Measurements from ENCODE around the gene ENOSF1.
"Not testable (repeated sequence)": the region's sequence is repeated elsewhere in the genome, so short reads cannot be mapped to it uniquely, and the experiment has no call there.

The ENOSF1 gene

GRCh38 chr18:712401-713134 is at the start of gene ENOSF1:
TSS of gene ENOSF1 (minus strand) at chr18:712630. CDS start at chr18:712587, 43 bp downstream.
- DNase-seq: peak; percentile 82

GRCh38 chr18:759864-760263 is 47.4 kb upstream of the ENOSF1 start:
- DNase-seq: not testable (repeated sequence)

GRCh38 chr18:755506-755905 is 43.1 kb upstream of the ENOSF1 start:
- DNase-seq: no peak

- no peak for DNase-seq
These were observed 42.2 kb upstream of the ENOSF1 start for GRCh38 chr18:754656-755055.

- DNase-seq: no peak
These were observed 38.0 kb upstream of the ENOSF1 start for GRCh38 chr18:750456-750855.

GRCh38 chr18:744832-745597 is 32.6 kb upstream of the ENOSF1 start:
- no peak for DNase-seq

GRCh38 chr18:741931-742512 is 29.6 kb upstream of the ENOSF1 start:
- DNase-seq: peak; percentile 63

GRCh38 chr18:732371-732770 is 19.9 kb upstream of the ENOSF1 start:
- DNase-seq: no peak

- DNase-seq: no peak
These were observed 18.8 kb upstream of the ENOSF1 start for GRCh38 chr18:731185-731584.

GRCh38 chr18:730692-731091 is 18.3 kb upstream of the ENOSF1 start:
- DNase-seq: no peak

GRCh38 chr18:730120-730519 is 17.7 kb upstream of the ENOSF1 start:
- peak; percentile 9 for DNase-seq

GRCh38 chr18:725646-726045 is 13.2 kb upstream of the ENOSF1 start:
- DNase-seq: peak; percentile 41

GRCh38 chr18:723541-724080 is 11.2 kb upstream of the ENOSF1 start:
- DNase-seq: no peak

GRCh38 chr18:717003-717402 is 4.6 kb upstream of the ENOSF1 start:
- no peak for DNase-seq

- no peak for DNase-seq
These were observed 3.2 kb upstream of the ENOSF1 start for GRCh38 chr18:715626-716025.

GRCh38 chr18:713135-713490 is 683 bp upstream of the ENOSF1 start:
- DNase-seq: no peak

- DNase-seq: peak; percentile 88
These were observed 601 bp downstream of the ENOSF1 start for GRCh38 chr18:711657-712400.

- DNase-seq: peak; percentile 7
These were observed 1.1 kb downstream of the ENOSF1 start for GRCh38 chr18:711310-711656.

GRCh38 chr18:710418-711300 is 1.8 kb downstream of the ENOSF1 start:
- no peak for DNase-seq

GRCh38 chr18:709771-710170 is 2.7 kb downstream of the ENOSF1 start:
- no peak for DNase-seq

- DNase-seq: no peak
These were observed 4.3 kb downstream of the ENOSF1 start for GRCh38 chr18:708096-708495.

GRCh38 chr18:706405-706804 is 6.0 kb downstream of the ENOSF1 start:
- no peak for DNase-seq
